IMR-90 (cell line): ENCODE data around the gene TFCP2. TPM values are rescaled to one million over a fixed set of nuclear protein-coding genes. Genes with fewer than 3 reads are reported as not detected.

Source experiments
- ATAC-seq: fragments of 200-7000 bp; cut with Tn5 transposase; 2 replicates; pipeline ENCODE4 v1.9.1; 2020; ENCODE audit warnings: low read depth, mild to moderate bottlenecking, moderate library complexity
- BruUV-seq: library from RNA; stranded (reverse); fragments of 400-500 nt; replicated peaks from 2 replicates; lab custom pipeline; 2021; lab: Mats Ljungman, UMichigan
- CTCF ChIA-PET: fragments of 300-600 bp; formaldehyde crosslinking; extraction: SDS; loops from one replicate; lab custom pipeline; 2021; ENCODE audit warnings: antibody characterized with exemption; lab: Yijun Ruan, JAX
- POLR2A ChIA-PET: fragments of 300-600 bp; sonication (Branson Sonifier 250); formaldehyde crosslinking; loops from one replicate; lab custom pipeline; 2022; ENCODE audit warnings: antibody characterized with exemption; ENCODE audit not compliant: unreplicated experiment; lab: Charles Lee
- DNase-seq: peaks from one replicate; pipeline ENCODE4 v3.0.0; 2013
- H2AFZ ChIP-seq: replicated peaks from 2 replicates; pipeline ENCODE3; 2013; ENCODE audit warnings: low read length, mild to moderate bottlenecking; ENCODE audit not compliant: poor library complexity
- H2AK5ac ChIP-seq: 2 replicates; pipeline ENCODE4 v1.6.1; 2013; ENCODE audit warnings: low read depth, low read length, inconsistent platforms
- H2AK9ac ChIP-seq: replicated peaks from 2 replicates; pipeline ENCODE3; 2013; ENCODE audit warnings: mild to moderate bottlenecking, low read depth, low read length, moderate library complexity; ENCODE audit not compliant: poor library complexity
- H2BK120ac ChIP-seq: 2 replicates; pipeline ENCODE4 v1.6.1; 2013; ENCODE audit warnings: low read depth, low read length, inconsistent platforms
- H2BK15ac ChIP-seq: 3 replicates; pipeline ENCODE4 v1.6.1; 2013; ENCODE audit warnings: low read depth, low read length, inconsistent platforms
- H2BK20ac ChIP-seq: 2 replicates; pipeline ENCODE4 v1.6.1; 2013; ENCODE audit warnings: low read depth, mild to moderate bottlenecking, inconsistent platforms, low read length, moderate library complexity
- H2BK5ac ChIP-seq: 2 replicates; pipeline ENCODE4 v1.6.1; 2013; ENCODE audit warnings: mild to moderate bottlenecking, low read depth, low read length, inconsistent platforms; ENCODE audit not compliant: poor library complexity, severe bottlenecking
- H3K14ac ChIP-seq: replicated peaks from 2 replicates; pipeline ENCODE4 v1.6.1; 2013; ENCODE audit warnings: low read depth, low read length, inconsistent platforms
- H3K18ac ChIP-seq: 2 replicates; pipeline ENCODE4 v1.6.1; 2013; ENCODE audit warnings: low read depth, low read length, control low read depth
- H3K23ac ChIP-seq: 2 replicates; pipeline ENCODE4 v1.6.1; 2013; ENCODE audit warnings: low read depth, low read length, inconsistent platforms
- H3K27ac ChIP-seq: 2 replicates; pipeline ENCODE4 v1.5.1; 2013; ENCODE audit warnings: mild to moderate bottlenecking, control low read depth, low read length; ENCODE audit not compliant: insufficient read depth
- H3K27me3 ChIP-seq: 2 replicates; pipeline ENCODE4 v1.6.1; 2013; ENCODE audit warnings: low read length; ENCODE audit not compliant: control insufficient read depth, insufficient read depth
- H3K36me3 ChIP-seq: 2 replicates; pipeline ENCODE4 v1.6.1; 2013; ENCODE audit warnings: low read length, mixed read lengths; ENCODE audit not compliant: control insufficient read depth, insufficient read depth
- H3K4ac ChIP-seq: 2 replicates; pipeline ENCODE4 v1.6.1; 2013; ENCODE audit warnings: low read depth, low read length, inconsistent platforms
- H3K4me1 ChIP-seq: 2 replicates; pipeline ENCODE4 v1.6.1; 2013; ENCODE audit warnings: low read length, mixed read lengths; ENCODE audit not compliant: control insufficient read depth, insufficient read depth
- H3K4me2 ChIP-seq: 2 replicates; pipeline ENCODE4 v1.6.1; 2013; ENCODE audit warnings: low read depth, mild to moderate bottlenecking, control low read depth, low read length, moderate library complexity
- H3K4me3 ChIP-seq: 2 replicates; pipeline ENCODE4 v1.5.1; 2013; ENCODE audit warnings: low read depth, mild to moderate bottlenecking, control low read depth, low read length, moderate library complexity; ENCODE audit not compliant: insufficient read depth
- H3K56ac ChIP-seq: 2 replicates; pipeline ENCODE4 v1.6.1; 2013; ENCODE audit warnings: low read length, inconsistent platforms; ENCODE audit not compliant: insufficient read depth; ENCODE audit errors: extremely low read depth
- H3K79me1 ChIP-seq, 2 experiments: 2 replicates each; pipeline ENCODE4 v1.6.1; 2013; ENCODE audit warnings: low read length in 2 of 2, inconsistent platforms in 1 of 2, low read depth in 1 of 2
- H3K9ac ChIP-seq: 2 replicates; pipeline ENCODE4 v1.6.1; 2013; ENCODE audit warnings: low read depth, low read length, control low read depth
- H3K9me1 ChIP-seq: 2 replicates; pipeline ENCODE4 v1.6.1; 2013; ENCODE audit warnings: low read length, inconsistent platforms; ENCODE audit not compliant: insufficient read depth
- H3K9me3 ChIP-seq: 2 replicates; pipeline ENCODE4 v1.6.1; 2013; ENCODE audit warnings: low read length; ENCODE audit not compliant: control insufficient read depth, insufficient read depth
- H4K20me1 ChIP-seq: 2 replicates; pipeline ENCODE4 v1.6.1; 2013; ENCODE audit warnings: low read length, inconsistent platforms; ENCODE audit not compliant: insufficient read depth
- H4K5ac ChIP-seq: 2 replicates; pipeline ENCODE4 v1.6.1; 2013; ENCODE audit warnings: mild to moderate bottlenecking, low read depth, low read length, control low read depth
- H4K8ac ChIP-seq, 2 experiments: 2 replicates each; pipeline ENCODE4 v1.6.1; 2013; ENCODE audit warnings: low read depth in 2 of 2, low read length in 2 of 2, control low read depth in 1 of 2, inconsistent platforms in 1 of 2
- H4K91ac ChIP-seq: 2 replicates; pipeline ENCODE4 v1.6.1; 2013; ENCODE audit warnings: low read depth, low read length, inconsistent platforms; ENCODE audit not compliant: insufficient read depth
- BHLHE40 ChIP-seq: fragments of 150-350 bp; IDR thresholded peaks from 2 replicates; pipeline ENCODE4 v1.6.1; 2016; ENCODE audit warnings: mild to moderate bottlenecking, low read depth, low read length
- CEBPB ChIP-seq: IDR thresholded peaks from 2 replicates; pipeline ENCODE4 v1.6.1; 2012; ENCODE audit warnings: low read depth, low read length, improper control_type of control experiment
- CHD1 ChIP-seq: IDR thresholded peaks from 2 replicates; pipeline ENCODE4 v1.6.1; 2012; ENCODE audit warnings: low read depth, low read length, improper control_type of control experiment
- CTCF ChIP-seq: conservative IDR thresholded peaks from 2 replicates; pipeline ENCODE4 v1.5.1; 2012; ENCODE audit warnings: mild to moderate bottlenecking, low read depth, low read length, improper control_type of control experiment
- ELK1 ChIP-seq: fragments of 150-350 bp; IDR thresholded peaks from 2 replicates; pipeline ENCODE4 v1.6.1; 2016; ENCODE audit warnings: low read depth, mild to moderate bottlenecking, low read length, moderate library complexity, borderline replicate concordance
- FOS ChIP-seq: fragments of 150-350 bp; IDR thresholded peaks from 2 replicates; pipeline ENCODE4 v1.6.1; 2016; ENCODE audit warnings: low read depth, low read length
- MAFK ChIP-seq: IDR thresholded peaks from 2 replicates; pipeline ENCODE4 v1.6.1; 2012; ENCODE audit warnings: low read depth, low read length, improper control_type of control experiment
- MAZ ChIP-seq: IDR thresholded peaks from 2 replicates; pipeline ENCODE4 v1.6.1; 2012; ENCODE audit warnings: low read depth, mild to moderate bottlenecking, low read length, improper control_type of control experiment, moderate library complexity, borderline replicate concordance
- MXI1 ChIP-seq: IDR thresholded peaks from 2 replicates; pipeline ENCODE4 v1.6.1; 2012; ENCODE audit warnings: low read depth, mild to moderate bottlenecking, low read length, moderate library complexity, borderline replicate concordance
- NFE2L2 ChIP-seq: fragments of 150-350 bp; IDR thresholded peaks from 2 replicates; pipeline ENCODE4 v1.6.1; 2016; ENCODE audit warnings: low read depth, mild to moderate bottlenecking, low read length
- POLR2A ChIP-seq: IDR thresholded peaks from 2 replicates; pipeline ENCODE4 v1.6.1; 2012; ENCODE audit warnings: mild to moderate bottlenecking, low read depth, low read length
- RAD21 ChIP-seq: IDR thresholded peaks from 2 replicates; pipeline ENCODE4 v1.6.1; 2012; ENCODE audit warnings: low read length, improper control_type of control experiment
- RCOR1 ChIP-seq: IDR thresholded peaks from 2 replicates; pipeline ENCODE4 v1.6.1; 2012; ENCODE audit warnings: mild to moderate bottlenecking, low read length, improper control_type of control experiment; ENCODE audit not compliant: insufficient replicate concordance
- RFX5 ChIP-seq: IDR thresholded peaks from 2 replicates; pipeline ENCODE4 v1.8.0; 2012; ENCODE audit warnings: low read depth, mild to moderate bottlenecking, low read length, moderate library complexity
- SMC3 ChIP-seq: fragments of 150-350 bp; IDR thresholded peaks from 2 replicates; pipeline ENCODE4 v1.6.1; 2016; ENCODE audit warnings: low read depth, mild to moderate bottlenecking, antibody characterized with exemption, low read length, moderate library complexity
- WGBS, 2 experiments: methylation state at CpG; one replicate each; pipeline versions ENCODE4 v1.1.5 to v1.1.7; 2013; ENCODE audit warnings: missing lambda C conversion rate in 2 of 2; ENCODE audit not compliant: insufficient read length in 1 of 2; ENCODE audit errors: extremely low coverage in 2 of 2; 5-methylcytosine and 5-hydroxymethylcytosine counted together
- dilution Hi-C: fragments of 300-500 bp; cut with HindIII; formaldehyde crosslinking; loops from one replicate; pipeline ENCODE4 v1.14.3; 2018; ENCODE audit warnings: low sequenced_read_pairs; ENCODE audit not compliant: unreplicated experiment
- in situ Hi-C: fragments of 300-500 bp; cut with MboI; formaldehyde crosslinking; loops from 3 replicates; pipeline ENCODE4 v1.14.3; 2019; ENCODE audit warnings: low sequenced_read_pairs, inconsistent platforms, mixed read lengths
- intact Hi-C: fragments of 100-400 bp; cut with micrococcal nuclease; formaldehyde crosslinking; loops from 2 replicates; pipeline ENCODE4 v1.10.0; 2022
- polyA plus RNA-seq, 3 experiments: library from polyadenylated mRNA; depleted of rRNA; stranded (reverse); fragments of >200 nt; gene quantifications; 2 replicates each; pipeline ENCODE4 v1.2.3, GENCODE V29; 2012; ENCODE audit warnings: low replicate concordance in 1 of 3
- total RNA-seq: library from RNA; depleted of rRNA; stranded (reverse); fragments of >200 nt; gene quantifications from 2 replicates; pipeline ENCODE4 v1.2.3, GENCODE V29; 2012
- TF ChIP-seq, protein P1 (sequence below): fragments of 150-350 bp; IDR thresholded peaks from 2 replicates; pipeline ENCODE4 v1.6.1; 2017; ENCODE audit warnings: mild to moderate bottlenecking, antibody characterized with exemption, low read length, low read depth

TFCP2 gene
- total and polyA plus RNA-seq, 2 of the 4 experiments (the other 2 are of a cell fraction): 10.0 to 15.4 TPM

GRCh38 chr12:51205350-51205749 lies 32.4 kb upstream of the TFCP2 start:
- Histone ChIP-seq H3K9ac (no peak overlapping the region), H3K27ac (no peak overlapping the region), H3K23ac (no peak overlapping the region), H2BK20ac (no peak overlapping the region), H3K4ac (no peak overlapping the region), H2AK9ac (no peak overlapping the region), H3K56ac (no peak overlapping the region), H2BK120ac (no peak overlapping the region), H3K14ac (no peak overlapping the region), H4K20me1 (no peaks in the 10 kb centered on the region), H4K5ac (no peak overlapping the region), H3K9me3 (peaks cover 4% of the 10 kb centered on the region; the same call in 1 of the 2 replicates), H2AFZ (no peak overlapping the region), H3K9me1 (peaks cover 7% of the 10 kb centered on the region), H3K4me3 (no peak overlapping the region), H3K4me1 (no peaks in the 10 kb centered on the region; the same call in 1 of the 2 replicates), H3K4me2 (no peak overlapping the region), H3K18ac (no peak overlapping the region), H4K91ac (no peak overlapping the region), H2AK5ac (no peak overlapping the region), H4K8ac (no peak overlapping the region), H3K36me3 (peaks cover 9% of the 10 kb centered on the region), H2BK5ac (no peak overlapping the region), H2BK15ac (no peak overlapping the region), H3K79me1 (no peaks in the 10 kb centered on the region), H3K27me3 (no peaks in the 10 kb centered on the region)
- DNase-seq (no peak), ATAC-seq (no peak)
- BruUV-seq: no TSS peak
- CTCF ChIA-PET: no interaction called here
- dilution Hi-C loops: no loop called here
- in situ Hi-C loops: no loop called here
- WGBS, 2 experiments: 83% methylated on average over 2 of the region's 6 CpGs; no CpG with 5 or more reads in 1 of the 2 experiments
- intact Hi-C loops: no loop called here
- POLR2A ChIA-PET: no interaction called here
- TF ChIP-seq MAZ: no peak
- no peak for TF ChIP-seq MXI1
- no peak for TF ChIP-seq FOS
- TF ChIP-seq, protein P1, sequence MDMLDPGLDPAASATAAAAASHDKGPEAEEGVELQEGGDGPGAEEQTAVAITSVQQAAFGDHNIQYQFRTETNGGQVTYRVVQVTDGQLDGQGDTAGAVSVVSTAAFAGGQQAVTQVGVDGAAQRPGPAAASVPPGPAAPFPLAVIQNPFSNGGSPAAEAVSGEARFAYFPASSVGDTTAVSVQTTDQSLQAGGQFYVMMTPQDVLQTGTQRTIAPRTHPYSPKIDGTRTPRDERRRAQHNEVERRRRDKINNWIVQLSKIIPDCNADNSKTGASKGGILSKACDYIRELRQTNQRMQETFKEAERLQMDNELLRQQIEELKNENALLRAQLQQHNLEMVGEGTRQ: no peak
- no peak for TF ChIP-seq RCOR1
- TF ChIP-seq SMC3: no peak
- TF ChIP-seq MAFK: no peak
- no peak for TF ChIP-seq RAD21
- TF ChIP-seq POLR2A: no peak
- TF ChIP-seq BHLHE40: no peak
- no peak for TF ChIP-seq ELK1
- TF ChIP-seq CEBPB: no peak
- TF ChIP-seq CHD1: no peak
- TF ChIP-seq RFX5: no peak
- TF ChIP-seq CTCF: no peak
- TF ChIP-seq NFE2L2: no peak
